B cell (primary cell): ENCODE data around the gene UBAC1. TPM values are rescaled to one million over a fixed set of nuclear protein-coding genes. Genes with fewer than 3 reads are reported as not detected.

Experiments used
- ATAC-seq: fragments of 200-7000 bp; cut with Tn5 transposase; one replicate; pipeline ENCODE4 v1.10.0; 2021; ENCODE audit warnings: low read depth, mild to moderate bottlenecking, moderate number of reproducible peaks, moderate library complexity
- CTCF ChIA-PET: fragments of 350-600 bp; sonication (Branson Sonifier 250); formaldehyde crosslinking; loops from one replicate; lab custom pipeline; 2021; ENCODE audit warnings: antibody characterized with exemption, inconsistent platforms; lab: Charles Lee
- POLR2A ChIA-PET: fragments of 350-600 bp; sonication (Branson Sonifier 250); formaldehyde crosslinking; loops from one replicate; lab custom pipeline; 2021; ENCODE audit warnings: antibody characterized with exemption; lab: Charles Lee
- DNase-seq: peaks from one replicate; pipeline ENCODE4 v3.0.0; 2013
- H2AFZ ChIP-seq: 2 replicates; pipeline ENCODE4 v1.6.1; 2012; ENCODE audit warnings: mild to moderate bottlenecking, low read depth, low read length; ENCODE audit not compliant: insufficient read depth, poor library complexity, severe bottlenecking
- H3K27ac ChIP-seq, 2 donors: 1 replicate in 1 of 2; 2 replicates in 1 of 2; pipeline ENCODE4 v1.5.1; 2012 to 2013; ENCODE audit warnings: low read length in 2 of 2, mild to moderate bottlenecking in 2 of 2, moderate library complexity in 1 of 2
- H3K27me3 ChIP-seq, 4 experiments: fragments of 200-600 bp in 1 of 4; sonication (generic) in 1 of 4; replicated peaks in 1 of 4; 1 replicate in 2 of 4; 2 replicates in 2 of 4; pipeline versions ENCODE4 v1.6.1 to v1.7.0; 2013 to 2016; ENCODE audit warnings: low read length in 3 of 4, mild to moderate bottlenecking in 2 of 4, mixed read lengths in 1 of 4, moderate library complexity in 1 of 4; ENCODE audit not compliant: insufficient read depth in 4 of 4, control insufficient read depth in 3 of 4; ENCODE audit errors: control extremely low read depth in 1 of 4
- H3K36me3 ChIP-seq, 2 experiments: replicated peaks in 1 of 2; 1 replicate in 1 of 2; 2 replicates in 1 of 2; pipeline versions ENCODE4 v1.6.1 to v1.7.1; 2013; ENCODE audit warnings: low read length in 1 of 2; ENCODE audit not compliant: insufficient read depth in 2 of 2, control insufficient read depth in 1 of 2; ENCODE audit errors: control extremely low read depth in 1 of 2, extremely low read depth in 1 of 2
- H3K4me1 ChIP-seq, 2 donors: fragments of 200-600 bp in 1 of 2; sonication (generic) in 1 of 2; 1 replicate in 1 of 2; 2 replicates in 1 of 2; pipeline versions ENCODE4 v1.5.1 to v1.6.1; 2013 to 2017; ENCODE audit warnings: low read length in 2 of 2; ENCODE audit not compliant: control insufficient read depth in 2 of 2, insufficient read depth in 2 of 2
- H3K4me2 ChIP-seq: replicated peaks from 2 replicates; pipeline ENCODE3; 2012; ENCODE audit warnings: mild to moderate bottlenecking, low read depth, low read length; ENCODE audit not compliant: poor library complexity, severe bottlenecking
- H3K4me3 ChIP-seq, 5 experiments: fragments of 200-600 bp in 1 of 5; sonication (generic) in 1 of 5; 1 replicate in 3 of 5; 2 replicates in 2 of 5; pipeline versions ENCODE4 v1.5.1 to v1.7.0; 2011 to 2016; ENCODE audit warnings: low read length in 4 of 5, mild to moderate bottlenecking in 4 of 5, low read depth in 2 of 5, control low read depth in 1 of 5, moderate library complexity in 1 of 5; ENCODE audit not compliant: insufficient read depth in 1 of 5; ENCODE audit errors: control extremely low read depth in 1 of 5, extremely low read depth in 1 of 5
- H3K79me2 ChIP-seq: fragments of 200-600 bp; sonication (generic); one replicate; pipeline ENCODE4 v1.6.0; 2016; ENCODE audit warnings: low read length; ENCODE audit not compliant: control insufficient read depth, insufficient read depth
- H3K9ac ChIP-seq: fragments of 200-600 bp; sonication (generic); 2 replicates; pipeline ENCODE4 v1.6.1; 2017; ENCODE audit warnings: mild to moderate bottlenecking, low read length, moderate library complexity
- H3K9me3 ChIP-seq, 3 donors: one replicate each; pipeline versions ENCODE4 v1.6.1 to v1.7.1; 2013; ENCODE audit warnings: low read length in 2 of 3; ENCODE audit not compliant: control insufficient read depth in 2 of 3, insufficient read depth in 1 of 3; ENCODE audit errors: control extremely low read depth in 1 of 3
- H4K20me1 ChIP-seq: 2 replicates; pipeline ENCODE4 v1.6.0; 2012; ENCODE audit warnings: mild to moderate bottlenecking, low read length; ENCODE audit not compliant: insufficient read depth, control insufficient read depth, poor library complexity, severe bottlenecking
- H3K27ac Mint-ChIP-seq: one replicate; pipeline ENCODE4 v1.8.0; 2021; ENCODE audit warnings: mixed read lengths
- H3K27me3 Mint-ChIP-seq: one replicate; pipeline ENCODE4 v1.8.0; 2021; ENCODE audit warnings: mixed read lengths
- H3K4me1 Mint-ChIP-seq: one replicate; pipeline ENCODE4 v1.8.0; 2021; ENCODE audit warnings: mixed read lengths
- H3K4me3 Mint-ChIP-seq: one replicate; pipeline ENCODE4 v1.8.0; 2021; ENCODE audit warnings: mixed read lengths
- H3K9me3 Mint-ChIP-seq: one replicate; pipeline ENCODE4 v1.8.0; 2022; ENCODE audit warnings: mixed read lengths; ENCODE audit not compliant: insufficient read depth
- EZH2 ChIP-seq: IDR thresholded peaks from 2 replicates; pipeline ENCODE4 v1.6.1; 2012; ENCODE audit warnings: borderline replicate concordance, low read depth, mild to moderate bottlenecking, moderate library complexity, low read length; ENCODE audit not compliant: insufficient read depth, poor library complexity, severe bottlenecking
- WGBS: methylation state at CpG from one replicate; pipeline ENCODE4 v1.1.5; 2013; ENCODE audit warnings: missing lambda C conversion rate; ENCODE audit not compliant: insufficient coverage; 5-methylcytosine and 5-hydroxymethylcytosine counted together
- intact Hi-C: fragments of 100-400 bp; cut with micrococcal nuclease; formaldehyde crosslinking; loops from one replicate; pipeline ENCODE4 v1.10.0; 2022
- polyA plus RNA-seq: library from polyadenylated mRNA; depleted of rRNA; stranded (reverse); fragments of >200 nt; gene quantifications from 2 replicates; pipeline ENCODE4 v1.2.3, GENCODE V29; 2012
- total RNA-seq, 2 donors: library from RNA; stranded (reverse); fragments of 120-200 nt in 1 of 2; gene quantifications; 1 replicate in 1 of 2; 2 replicates in 1 of 2; pipeline versions ENCODE4 v1.2.3 to v1.2.4, GENCODE V29; 2013 to 2022
- TF ChIP-seq, protein P1 (sequence below): fragments of 200-600 bp; IDR thresholded peaks from one replicate; pipeline ENCODE4 v1.8.0; 2022; ENCODE audit warnings: antibody characterized with exemption, mild to moderate bottlenecking

The UBAC1 gene
- total and polyA plus RNA-seq, 2 donors (not counting 1 experiment from before 2014, with no cell fraction given) = 30.8 to 31.1 TPM

DNA sequence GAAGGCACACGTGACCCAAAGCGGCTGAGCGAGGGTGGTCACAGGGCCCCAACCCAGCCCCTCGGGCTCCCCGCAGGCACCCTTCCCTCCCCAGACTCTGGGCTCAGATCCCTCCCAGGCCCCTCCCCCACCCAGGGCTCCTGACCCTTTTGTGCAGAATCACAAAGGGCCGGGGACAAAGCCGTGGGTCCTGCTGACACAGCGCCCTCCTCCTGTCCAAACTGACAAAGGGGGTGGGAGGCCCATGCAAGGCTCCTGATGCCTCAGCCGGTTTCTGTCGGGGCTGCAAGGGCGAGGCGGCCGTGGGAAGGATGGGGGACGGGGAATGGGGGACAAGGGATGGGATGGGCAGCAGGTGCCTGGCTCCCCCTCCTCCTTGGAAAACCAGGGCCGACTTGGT, 43.5 kb upstream of the UBAC1 start:
- DNase-seq (no peak), ATAC-seq (no peak)
- 87% methylated on average over 13 of the region's 15 CpGs for WGBS
- Histone ChIP-seq H3K9ac (no peak overlapping the region), H3K27ac (no peak overlapping the region), H3K27me3 (peaks cover 0 to 5% (median 0%) of the 10 kb centered on the region in 4 experiments), H3K4me2 (no peak overlapping the region), H3K9me3 (no peaks in the 10 kb centered on the region), H3K36me3 (no peaks in the 10 kb centered on the region), H3K4me1 (no peaks in the 10 kb centered on the region), H4K20me1 (no peaks in the 10 kb centered on the region), H3K4me3 (no peak overlapping the region), H3K79me2 (no peaks in the 10 kb centered on the region), H2AFZ (no peak overlapping the region)
- Mint-ChIP-seq H3K27me3 (no peaks in the 10 kb centered on the region), H3K4me3 (no peak overlapping the region), H3K4me1 (peaks cover 2% of the 10 kb centered on the region), H3K9me3 (no peaks in the 10 kb centered on the region), H3K27ac (no peak overlapping the region)
- TF ChIP-seq EZH2 = no peak
- TF ChIP-seq, protein P1, sequence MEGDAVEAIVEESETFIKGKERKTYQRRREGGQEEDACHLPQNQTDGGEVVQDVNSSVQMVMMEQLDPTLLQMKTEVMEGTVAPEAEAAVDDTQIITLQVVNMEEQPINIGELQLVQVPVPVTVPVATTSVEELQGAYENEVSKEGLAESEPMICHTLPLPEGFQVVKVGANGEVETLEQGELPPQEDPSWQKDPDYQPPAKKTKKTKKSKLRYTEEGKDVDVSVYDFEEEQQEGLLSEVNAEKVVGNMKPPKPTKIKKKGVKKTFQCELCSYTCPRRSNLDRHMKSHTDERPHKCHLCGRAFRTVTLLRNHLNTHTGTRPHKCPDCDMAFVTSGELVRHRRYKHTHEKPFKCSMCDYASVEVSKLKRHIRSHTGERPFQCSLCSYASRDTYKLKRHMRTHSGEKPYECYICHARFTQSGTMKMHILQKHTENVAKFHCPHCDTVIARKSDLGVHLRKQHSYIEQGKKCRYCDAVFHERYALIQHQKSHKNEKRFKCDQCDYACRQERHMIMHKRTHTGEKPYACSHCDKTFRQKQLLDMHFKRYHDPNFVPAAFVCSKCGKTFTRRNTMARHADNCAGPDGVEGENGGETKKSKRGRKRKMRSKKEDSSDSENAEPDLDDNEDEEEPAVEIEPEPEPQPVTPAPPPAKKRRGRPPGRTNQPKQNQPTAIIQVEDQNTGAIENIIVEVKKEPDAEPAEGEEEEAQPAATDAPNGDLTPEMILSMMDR = no peak
- ChIA-PET POLR2A (no interaction called here), CTCF (no interaction called here)
- intact Hi-C loops = no loop called here

DNA sequence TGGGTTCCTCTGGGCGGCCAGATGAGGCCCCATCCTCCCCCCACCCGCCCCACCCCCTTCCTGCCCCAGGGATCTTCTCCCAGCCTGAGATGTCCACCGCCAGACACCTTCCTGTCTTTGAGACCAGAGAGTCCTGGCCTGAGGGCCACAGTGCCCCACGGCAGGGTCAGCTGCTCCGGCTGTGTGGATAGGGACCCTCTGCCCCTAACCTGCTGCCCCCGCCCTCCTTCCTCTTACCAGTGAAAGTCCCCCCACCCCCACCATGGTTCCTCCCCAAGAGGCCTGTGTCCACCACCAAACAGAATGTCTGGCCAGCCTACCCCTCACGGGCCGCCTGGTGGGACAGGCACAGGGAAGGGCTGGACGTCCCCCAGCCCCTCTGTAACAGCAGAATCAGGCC, 43.0 kb upstream of the UBAC1 start:
- POLR2A ChIA-PET = no interaction called here
- no peak overlapping the region for H3K9ac ChIP-seq

More for the DNA sequence above, 43.0 kb upstream of the UBAC1 start:
- TF ChIP-seq, protein P1 = no peak
- no peak for TF ChIP-seq EZH2
- H3K4me2 ChIP-seq = no peak overlapping the region
- Mint-ChIP-seq H3K27me3 (no peaks in the 10 kb centered on the region), H3K9me3 (no peaks in the 10 kb centered on the region), H3K4me1 (peaks cover 2% of the 10 kb centered on the region), H3K27ac (no peak overlapping the region), H3K4me3 (no peak overlapping the region)
- H3K27me3 ChIP-seq = peaks cover 0 to 5% (median 0%) of the 10 kb centered on the region in 4 experiments
- intact Hi-C loops = no loop called here
- no peak overlapping the region for H3K4me3 ChIP-seq
- CTCF ChIA-PET = no interaction called here
- no peaks in the 10 kb centered on the region for H4K20me1 ChIP-seq
- no peaks in the 10 kb centered on the region for H3K79me2 ChIP-seq
- no peaks in the 10 kb centered on the region for H3K9me3 ChIP-seq
- ATAC-seq = no peak
- no peaks in the 10 kb centered on the region for H3K36me3 ChIP-seq
- no peaks in the 10 kb centered on the region for H3K4me1 ChIP-seq
- 82% methylated on average over 6 of the region's 9 CpGs for WGBS
- H2AFZ ChIP-seq = no peak overlapping the region
- no peak overlapping the region for H3K27ac ChIP-seq
- no peak for DNase-seq
